GM10266 (cell line): ENCODE results near the gene CALM1.

ENCODE experiments used
- DNase-seq: peaks from one replicate; pipeline ENCODE4 v3.0.0; 2012; ENCODE audit errors: extremely low spot score
- TF ChIP-seq, protein P1 (sequence below): IDR thresholded peaks from 2 replicates; pipeline ENCODE4 v1.5.1; 2012; ENCODE audit warnings: mild to moderate bottlenecking, low read depth; ENCODE audit not compliant: control insufficient read depth, insufficient read depth; ENCODE audit errors: missing control alignments

The CALM1 gene

DNA sequence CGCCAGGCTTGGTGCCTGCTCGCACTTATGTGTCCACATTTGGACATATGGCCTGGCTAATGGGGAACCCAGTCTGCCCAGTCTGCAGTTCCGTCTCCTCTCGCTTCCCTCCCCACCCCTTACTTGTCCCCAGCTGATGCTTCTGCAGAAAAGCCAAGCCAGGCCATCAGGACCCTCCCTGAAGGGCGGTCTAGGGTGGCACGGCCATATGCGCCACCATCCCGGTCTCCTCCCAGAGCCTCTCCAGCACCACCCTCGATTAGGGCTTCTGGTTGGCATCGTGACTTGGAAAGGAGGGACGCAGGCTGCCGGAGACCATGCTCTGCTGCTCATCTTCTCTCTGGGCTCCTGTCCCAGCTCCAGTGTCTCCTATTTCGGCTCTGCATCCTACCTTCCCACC, 54.6 kb downstream of the CALM1 start:
- no peak for DNase-seq
- TF ChIP-seq, protein P1, sequence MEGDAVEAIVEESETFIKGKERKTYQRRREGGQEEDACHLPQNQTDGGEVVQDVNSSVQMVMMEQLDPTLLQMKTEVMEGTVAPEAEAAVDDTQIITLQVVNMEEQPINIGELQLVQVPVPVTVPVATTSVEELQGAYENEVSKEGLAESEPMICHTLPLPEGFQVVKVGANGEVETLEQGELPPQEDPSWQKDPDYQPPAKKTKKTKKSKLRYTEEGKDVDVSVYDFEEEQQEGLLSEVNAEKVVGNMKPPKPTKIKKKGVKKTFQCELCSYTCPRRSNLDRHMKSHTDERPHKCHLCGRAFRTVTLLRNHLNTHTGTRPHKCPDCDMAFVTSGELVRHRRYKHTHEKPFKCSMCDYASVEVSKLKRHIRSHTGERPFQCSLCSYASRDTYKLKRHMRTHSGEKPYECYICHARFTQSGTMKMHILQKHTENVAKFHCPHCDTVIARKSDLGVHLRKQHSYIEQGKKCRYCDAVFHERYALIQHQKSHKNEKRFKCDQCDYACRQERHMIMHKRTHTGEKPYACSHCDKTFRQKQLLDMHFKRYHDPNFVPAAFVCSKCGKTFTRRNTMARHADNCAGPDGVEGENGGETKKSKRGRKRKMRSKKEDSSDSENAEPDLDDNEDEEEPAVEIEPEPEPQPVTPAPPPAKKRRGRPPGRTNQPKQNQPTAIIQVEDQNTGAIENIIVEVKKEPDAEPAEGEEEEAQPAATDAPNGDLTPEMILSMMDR, result no peak

DNA sequence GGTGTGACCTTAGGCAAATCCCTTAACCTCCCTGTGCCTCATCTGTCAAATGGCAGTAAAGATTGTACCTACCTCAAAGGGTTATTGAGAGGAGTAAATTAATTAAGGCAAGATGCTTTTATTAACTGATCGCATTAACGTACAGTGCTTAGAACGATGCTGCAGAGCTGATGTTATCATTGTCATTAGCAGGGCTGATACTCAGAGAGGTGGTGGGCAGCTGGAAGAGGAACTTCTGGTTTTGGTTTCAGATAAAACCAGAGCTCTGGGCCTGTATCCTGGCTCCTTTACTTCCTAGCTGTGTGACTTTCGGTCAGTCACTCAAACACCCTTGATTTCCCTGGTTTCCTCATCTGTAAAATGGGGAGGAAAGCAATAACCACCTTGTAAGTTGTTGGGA, 55.1 kb downstream of the CALM1 start:
- DNase-seq, result no peak
- TF ChIP-seq, protein P1, result no peak

DNA sequence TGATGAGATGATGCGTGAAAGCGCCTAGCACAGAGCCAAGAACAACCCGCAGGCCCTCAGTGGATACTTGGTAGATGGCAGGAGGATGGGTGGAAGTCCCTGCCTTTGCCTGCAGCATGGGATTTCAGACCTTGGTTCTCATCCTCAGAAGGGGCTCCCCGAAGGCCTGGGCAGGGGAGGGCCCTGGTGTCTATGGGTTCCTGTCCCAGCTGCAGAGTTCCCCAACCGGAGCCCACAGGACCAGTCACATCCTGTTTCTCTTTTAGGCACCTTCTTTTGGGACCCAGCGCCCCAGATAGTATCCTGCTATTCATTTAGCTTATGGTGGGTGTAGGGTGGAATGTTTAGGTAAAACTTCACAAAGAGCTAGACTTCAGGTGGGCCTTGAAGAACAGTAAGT, 55.5 kb downstream of the CALM1 start:
- DNase-seq, result no peak
- TF ChIP-seq, protein P1, result no peak

DNA sequence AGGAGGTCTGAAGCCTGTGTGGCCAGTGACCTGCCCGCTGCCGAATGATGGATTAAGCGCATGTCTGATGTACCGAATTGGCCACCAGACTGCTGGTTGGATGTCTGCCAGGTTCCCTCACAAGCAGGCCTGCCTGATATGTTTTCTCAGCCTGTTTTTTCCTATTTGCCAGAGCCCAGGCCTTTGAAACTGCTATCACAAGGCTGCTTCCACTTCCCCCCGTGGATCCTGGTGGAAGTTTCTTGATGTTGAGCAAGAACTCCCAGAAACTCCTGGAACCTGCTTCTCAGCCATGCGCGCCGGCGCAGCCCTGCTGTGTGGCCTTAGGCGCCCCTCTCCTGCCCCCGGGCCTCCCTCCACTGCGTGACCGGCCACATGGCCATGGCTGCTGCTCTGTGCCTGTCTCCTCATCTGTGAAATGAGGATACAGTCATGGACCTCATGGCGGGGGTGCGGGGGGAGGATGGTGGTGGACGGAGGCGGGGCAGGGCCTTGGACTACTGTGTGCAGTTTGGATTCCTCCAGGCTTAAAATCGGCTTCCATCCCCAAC, 56.6 kb downstream of the CALM1 start:
- TF ChIP-seq, protein P1, result no peak
- DNase-seq, result no peak

DNA sequence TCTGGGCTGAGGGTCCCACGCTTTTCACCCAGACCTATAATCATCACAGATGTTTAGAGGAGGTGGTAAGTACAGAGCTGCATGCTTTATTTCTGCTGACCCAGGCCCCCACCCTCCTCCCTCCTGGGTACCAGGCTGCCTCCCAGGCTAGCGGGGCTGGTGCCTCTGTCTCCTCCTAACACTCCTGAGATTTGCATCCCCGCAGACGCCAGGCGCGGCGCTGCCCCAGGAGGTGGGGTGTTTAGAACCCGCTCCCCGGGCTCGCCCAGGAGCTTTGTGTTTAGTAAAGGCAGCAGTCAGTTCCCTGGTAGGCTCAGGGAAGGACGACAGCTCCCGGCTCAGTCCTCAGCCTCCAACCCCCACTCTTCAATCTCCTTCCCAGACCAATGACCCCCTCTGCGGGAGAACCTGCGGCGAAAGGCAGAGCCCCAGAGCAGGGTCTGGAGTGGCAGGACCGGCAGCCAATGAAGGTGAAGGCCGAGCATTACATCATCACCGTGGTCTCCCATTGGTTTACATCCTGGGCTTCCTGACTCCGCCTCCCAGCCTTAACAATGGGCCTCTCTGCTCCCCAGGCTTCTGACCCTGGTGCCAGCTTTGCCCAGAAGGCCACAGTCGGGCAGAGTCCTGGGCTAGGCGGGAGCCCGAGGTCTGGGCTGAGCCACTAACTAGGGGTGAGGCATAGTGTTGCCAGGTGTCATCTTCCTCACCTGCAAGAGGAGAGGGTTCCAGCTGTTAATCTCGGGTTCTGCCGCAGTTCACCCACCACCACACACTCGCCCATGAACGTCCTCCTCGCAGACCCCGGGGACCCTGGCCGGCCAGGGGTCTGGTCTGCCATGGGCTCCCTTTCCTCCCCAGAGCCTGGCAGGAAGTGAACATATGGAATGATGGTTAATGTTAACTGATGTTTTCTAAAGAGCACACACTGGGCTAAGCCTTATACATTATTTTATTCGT, 57.5 kb downstream of the CALM1 start:
- no peak for DNase-seq
- TF ChIP-seq, protein P1, result no peak

DNA sequence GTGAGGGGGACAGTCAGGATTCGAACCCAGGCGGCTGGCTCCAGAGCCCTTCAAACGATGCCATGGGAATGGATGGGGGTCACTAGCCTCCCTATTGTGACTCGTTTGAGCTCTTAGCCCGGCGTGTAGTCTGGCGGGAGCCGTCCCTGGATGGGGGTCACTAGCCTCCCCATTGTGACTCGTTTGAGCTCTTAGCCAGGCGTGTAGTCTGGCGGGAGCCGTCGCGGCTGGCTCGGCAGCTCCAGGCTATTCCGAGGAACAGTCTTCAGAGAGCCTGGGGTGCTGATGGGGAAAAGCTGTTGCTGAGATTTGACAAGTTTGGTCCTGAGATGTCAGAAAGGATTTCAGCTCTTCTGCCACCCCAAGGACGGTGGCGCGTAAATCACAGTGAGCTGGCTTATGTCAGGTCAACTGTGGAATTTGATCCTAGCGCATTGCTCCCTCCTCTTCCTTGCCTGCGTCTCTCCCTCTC, 58.3 kb downstream of the CALM1 start:
- DNase-seq, result no peak
- TF ChIP-seq, protein P1, result no peak

DNA sequence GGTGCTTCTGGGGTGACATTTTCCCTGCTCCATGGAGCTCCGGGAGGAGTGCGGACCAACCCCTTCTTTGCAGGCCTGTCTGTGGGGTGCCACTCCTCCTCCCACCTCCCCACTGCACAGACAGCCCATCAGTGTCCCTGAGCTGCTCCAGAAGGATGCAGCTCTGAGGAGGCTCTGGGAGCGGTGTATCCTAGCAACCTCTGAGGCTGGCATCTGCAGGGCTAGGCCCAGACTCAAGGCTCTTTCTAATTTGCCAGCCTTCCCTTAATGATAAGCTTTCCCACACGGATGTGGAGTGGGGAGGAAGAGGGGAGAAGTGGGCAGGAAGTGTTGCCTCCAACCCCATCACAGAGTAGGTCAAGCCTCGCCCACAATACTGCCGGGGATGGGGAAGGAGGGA, 59.7 kb downstream of the CALM1 start:
- DNase-seq, result no peak
- TF ChIP-seq, protein P1, result no peak
